Spleen (tissue), 11 donors: ENCODE results near the gene LSM7. TPM values are rescaled to one million over a fixed set of nuclear protein-coding genes. Genes with fewer than 3 reads are reported as not detected.
A peak's percentile ranks its signal among the peaks of the same experiment; 100 is the strongest.

ENCODE experiments used
- DNase-seq: peaks from one replicate; pipeline ENCODE4 v3.0.0-alpha.2; 2020
- H3K27ac ChIP-seq, 8 donors: fragments of 200-600 bp; sonication (generic) in 7 of 8; 1 replicate in 4 of 8; 2 replicates in 4 of 8; pipeline versions ENCODE4 v1.5.0 to v1.8.0; 2016 to 2021; ENCODE audit warnings: inconsistent platforms in 4 of 8, mild to moderate bottlenecking in 4 of 8, moderate library complexity in 1 of 8
- H3K27me3 ChIP-seq, 7 donors: fragments of 200-600 bp; sonication (generic) in 6 of 7; replicated peaks in 1 of 7; 1 replicate in 4 of 7; 2 replicates in 3 of 7; pipeline versions ENCODE4 v1.5.0 to v1.8.0; 2016 to 2021; ENCODE audit warnings: inconsistent platforms in 3 of 7, mild to moderate bottlenecking in 1 of 7
- H3K36me3 ChIP-seq, 6 donors: fragments of 200-600 bp; sonication (generic) in 5 of 6; 1 replicate in 4 of 6; 2 replicates in 2 of 6; pipeline versions ENCODE4 v1.5.0 to v1.8.0; 2016 to 2021; ENCODE audit warnings: inconsistent platforms in 2 of 6
- H3K4me1 ChIP-seq, 6 donors: fragments of 200-600 bp; sonication (generic) in 5 of 6; 1 replicate in 3 of 6; 2 replicates in 3 of 6; pipeline versions ENCODE4 v1.5.0 to v1.8.0; 2016 to 2021; ENCODE audit warnings: inconsistent platforms in 3 of 6
- H3K4me3 ChIP-seq, 8 donors: fragments of 200-600 bp; sonication (generic) in 7 of 8; 1 replicate in 4 of 8; 2 replicates in 4 of 8; pipeline versions ENCODE4 v1.5.0 to v1.8.0; 2016 to 2021; ENCODE audit warnings: inconsistent platforms in 4 of 8, mild to moderate bottlenecking in 4 of 8, moderate library complexity in 2 of 8
- H3K9me3 ChIP-seq, 8 donors: fragments of 200-600 bp; sonication (generic) in 7 of 8; 1 replicate in 4 of 8; 2 replicates in 4 of 8; pipeline versions ENCODE4 v1.5.0 to v1.8.0; 2016 to 2021; ENCODE audit warnings: inconsistent platforms in 4 of 8
- POLR2A ChIP-seq, 3 donors: fragments of 450-650 bp; IDR thresholded peaks; one replicate each; pipeline ENCODE4 v1.5.1; 2017; ENCODE audit warnings: antibody characterized with exemption in 3 of 3, mild to moderate bottlenecking in 1 of 3
- POLR2AphosphoS5 ChIP-seq, 3 donors: sonication (generic); formaldehyde crosslinking; IDR thresholded peaks; one replicate each; pipeline ENCODE4 v1.5.1; 2017; ENCODE audit warnings: antibody characterized with exemption in 3 of 3
- WGBS, 5 donors: extraction: QIAGEN DNeasy Blood & Tissue Kit in 3 of 5; methylation state at CpG; one replicate each; pipeline versions ENCODE4 v1.1.5 to v1.1.7; 2013 to 2018; 5-methylcytosine and 5-hydroxymethylcytosine counted together
- intact Hi-C: fragments of 100-400 bp; cut with DNase I; formaldehyde crosslinking; loops from one replicate; pipeline ENCODE4 v1.15.0; 2023; ENCODE audit warnings: low total_unique reads
- polyA plus RNA-seq, 3 donors: library from polyadenylated mRNA; stranded (reverse); fragments of 200-250 nt; gene quantifications; one replicate each; pipeline ENCODE4 v1.2.1, GENCODE V29; 2013
- total RNA-seq, 7 donors: library from RNA; depleted of rRNA in 3 of 7; stranded (reverse); fragments of >200 nt in 3 of 7; fragmentation: NEBNext Ultra II Directional in 4 of 7; extraction: Animal tissue kit (Norgen Biotek cat#: 25700) in 4 of 7; gene quantifications; one replicate each; pipeline versions ENCODE4 v1.1.0 to v1.2.1, GENCODE V29; 2016 to 2021
- TF ChIP-seq, protein P1 (sequence below), 11 experiments: fragments of 200-600 bp in 7 of 11; fragments of 450-650 bp in 4 of 11; sonication (generic) in 4 of 11; IDR thresholded peaks in 8 of 11; conservative IDR thresholded peaks in 3 of 11; 1 replicate in 7 of 11; 2 replicates in 4 of 11; pipeline versions ENCODE4 v1.4.0 to v1.8.0; 2016 to 2021; ENCODE audit warnings: antibody characterized with exemption in 11 of 11, inconsistent platforms in 4 of 11, mild to moderate bottlenecking in 1 of 11
- donor health status: healthy with polysubstance abuse.
- donor health status: DM: no; HTN: no; CAD: no; lungs with moderate emphysema.
- donor health status: DM: no; HTN: no; CAD: no.
- donor health status: Bipolar disorder and iron deficiency.
- donor health status: healthy.
- donor health status: DM: no; HTN: no; CAD: no.
- donor health status: DM: yes; HTN: yes; CAD: no.

Gene LSM7
- total and polyA plus RNA-seq, 10 donors: 60.7 to 524 (median 111) TPM

DNA sequence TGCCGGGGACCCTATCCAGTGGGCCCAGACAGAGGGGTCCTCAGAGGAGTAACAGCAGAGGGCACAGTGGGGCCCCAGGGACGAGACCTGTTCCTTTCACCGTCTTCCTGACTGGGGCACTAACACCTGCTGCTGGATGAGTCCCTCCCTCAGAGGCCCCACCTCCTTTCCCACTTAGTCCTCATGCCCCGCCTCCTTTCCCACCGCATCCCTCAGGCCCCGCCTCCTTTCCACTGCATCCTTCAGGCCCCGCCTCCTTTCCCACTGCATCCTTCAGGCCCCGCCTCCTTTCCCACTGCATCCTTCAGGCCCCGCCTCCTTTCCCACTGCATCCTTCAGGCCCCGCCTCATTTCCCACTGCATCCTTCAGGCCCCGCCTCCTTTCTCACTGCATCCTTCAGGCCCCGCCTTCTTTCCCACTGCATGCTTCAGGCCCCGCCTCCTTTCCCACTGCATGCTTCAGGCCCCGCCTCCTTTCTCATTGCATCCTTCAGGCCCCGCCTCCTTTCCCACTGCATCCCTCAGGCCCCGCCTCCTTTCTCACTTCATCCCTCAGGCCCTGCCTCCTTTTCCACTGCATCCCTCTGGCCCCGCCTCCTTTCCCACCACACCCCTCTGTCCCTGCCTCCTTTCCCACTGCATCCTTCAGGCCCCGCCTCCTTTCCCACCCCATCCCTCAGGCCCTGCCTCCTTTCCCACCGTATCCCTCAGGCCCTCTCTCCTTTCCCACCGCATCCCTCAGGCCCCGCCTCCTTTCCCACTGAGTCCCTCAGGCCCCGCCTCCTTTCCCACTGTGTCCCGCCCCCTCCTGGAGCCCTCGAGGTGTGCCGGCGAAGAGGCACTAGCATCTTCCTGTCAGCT lies 6.8 kb upstream of the LSM7 start:
- no peaks in the 10 kb centered on the region for H3K27me3 ChIP-seq
- no peak overlapping the region for H3K4me3 ChIP-seq
- intact Hi-C loops: no loop called here
- DNase-seq: no peak
- H3K27ac ChIP-seq: peak overlapping the region in 1 of 8 donors; percentile 92
- H3K36me3 ChIP-seq: peaks cover 0 to 40% (median 21%) of the 10 kb centered on the region in 6 donors
- peaks cover 14 to 45% (median 37%) of the 10 kb centered on the region in 6 donors for H3K4me1 ChIP-seq
- H3K9me3 ChIP-seq: no peaks in the 10 kb centered on the region
- TF ChIP-seq POLR2AphosphoS5 (IDR thresholded peaks at IDR 0.05): no peak
- TF ChIP-seq, protein P1, sequence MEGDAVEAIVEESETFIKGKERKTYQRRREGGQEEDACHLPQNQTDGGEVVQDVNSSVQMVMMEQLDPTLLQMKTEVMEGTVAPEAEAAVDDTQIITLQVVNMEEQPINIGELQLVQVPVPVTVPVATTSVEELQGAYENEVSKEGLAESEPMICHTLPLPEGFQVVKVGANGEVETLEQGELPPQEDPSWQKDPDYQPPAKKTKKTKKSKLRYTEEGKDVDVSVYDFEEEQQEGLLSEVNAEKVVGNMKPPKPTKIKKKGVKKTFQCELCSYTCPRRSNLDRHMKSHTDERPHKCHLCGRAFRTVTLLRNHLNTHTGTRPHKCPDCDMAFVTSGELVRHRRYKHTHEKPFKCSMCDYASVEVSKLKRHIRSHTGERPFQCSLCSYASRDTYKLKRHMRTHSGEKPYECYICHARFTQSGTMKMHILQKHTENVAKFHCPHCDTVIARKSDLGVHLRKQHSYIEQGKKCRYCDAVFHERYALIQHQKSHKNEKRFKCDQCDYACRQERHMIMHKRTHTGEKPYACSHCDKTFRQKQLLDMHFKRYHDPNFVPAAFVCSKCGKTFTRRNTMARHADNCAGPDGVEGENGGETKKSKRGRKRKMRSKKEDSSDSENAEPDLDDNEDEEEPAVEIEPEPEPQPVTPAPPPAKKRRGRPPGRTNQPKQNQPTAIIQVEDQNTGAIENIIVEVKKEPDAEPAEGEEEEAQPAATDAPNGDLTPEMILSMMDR (IDR thresholded peaks at IDR 0.05 in 8 of 11, conservative IDR thresholded peaks at IDR 0.05 in 3 of 11): no peak
- TF ChIP-seq POLR2A (IDR thresholded peaks at IDR 0.05): no peak
- 94 to 96% (median 96%) methylated on average over 22 to 26 of the region's 26 CpGs for WGBS, 5 donors

DNA sequence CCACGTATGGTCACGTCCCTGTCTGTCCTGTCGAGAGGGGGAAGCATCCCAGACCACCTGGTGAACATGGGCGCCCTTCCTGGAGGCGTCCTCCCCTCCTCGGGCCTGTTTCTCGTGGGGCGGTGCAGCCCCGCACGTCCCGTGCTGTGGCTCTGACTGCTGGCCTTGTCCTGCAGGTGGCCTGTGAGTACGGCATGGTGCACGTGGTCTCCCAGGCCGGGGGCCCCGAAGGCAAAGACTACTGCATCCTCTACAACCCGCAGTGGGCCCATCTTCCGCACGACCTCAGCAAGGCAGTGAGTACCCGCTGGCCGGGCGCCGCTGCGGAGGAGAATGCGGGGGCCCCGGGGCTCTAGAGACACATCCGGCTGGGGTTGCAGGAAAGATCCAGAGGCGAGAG lies 6.0 kb upstream of the LSM7 start:
- Histone ChIP-seq H3K9me3 (no peaks in the 10 kb centered on the region), H3K36me3 (peaks cover 0 to 32% (median 13%) of the 10 kb centered on the region in 6 donors), H3K4me1 (peaks cover 18 to 53% (median 45%) of the 10 kb centered on the region in 6 donors), H3K27ac (peak overlapping the region in 1 of 8 donors; percentile 92), H3K4me3 (no peak overlapping the region), H3K27me3 (no peaks in the 10 kb centered on the region)
- WGBS, 5 donors: 90 to 98% (median 95%) methylated on average over 18 to 27 of the region's 27 CpGs
- DNase-seq: no peak
- TF ChIP-seq, protein P1 (IDR thresholded peaks at IDR 0.05 in 8 of 11, conservative IDR thresholded peaks at IDR 0.05 in 3 of 11): no peak
- no peak for TF ChIP-seq POLR2A (IDR thresholded peaks at IDR 0.05)
- TF ChIP-seq POLR2AphosphoS5 (IDR thresholded peaks at IDR 0.05): no peak
- intact Hi-C loops: no loop called here

DNA sequence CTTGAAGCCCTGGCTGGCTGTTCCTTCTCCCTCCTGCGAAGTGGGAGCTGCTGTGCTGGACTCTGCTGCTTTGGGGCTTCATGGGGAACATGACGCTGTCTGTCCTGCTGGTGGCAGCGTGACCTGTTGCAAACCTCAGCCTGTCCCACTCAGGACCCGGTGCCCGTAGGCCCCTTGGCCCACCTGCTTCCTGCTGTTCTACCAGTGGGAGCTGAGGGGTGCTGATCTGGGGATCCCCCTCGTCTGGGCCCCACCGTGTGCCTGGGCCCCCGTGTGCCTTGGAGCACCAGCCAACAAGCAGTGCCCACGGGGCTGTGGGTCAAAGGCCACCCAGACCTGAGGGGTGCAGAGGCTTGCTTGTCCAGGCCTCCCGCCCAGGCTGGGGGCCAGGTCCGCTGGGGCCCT lies 5.4 kb upstream of the LSM7 start:
- peaks cover 0 to 25% (median 8%) of the 10 kb centered on the region in 6 donors for H3K36me3 ChIP-seq
- intact Hi-C loops: no loop called here
- H3K4me3 ChIP-seq: peak overlapping the region in 1 of 8 donors; percentile 58
- TF ChIP-seq POLR2AphosphoS5 (IDR thresholded peaks at IDR 0.05): peak in 1 of 3 donors; percentile 21
- no peak for TF ChIP-seq POLR2A (IDR thresholded peaks at IDR 0.05)
- TF ChIP-seq, protein P1 (IDR thresholded peaks at IDR 0.05 in 8 of 11, conservative IDR thresholded peaks at IDR 0.05 in 3 of 11): no peak
- WGBS, 5 donors: 53 to 71% (median 62%) methylated on average over 8 to 11 of the region's 11 CpGs
- H3K27me3 ChIP-seq: no peaks in the 10 kb centered on the region
- H3K9me3 ChIP-seq: no peaks in the 10 kb centered on the region
- H3K4me1 ChIP-seq: peaks cover 23 to 60% (median 51%) of the 10 kb centered on the region in 6 donors
- no peak for DNase-seq
- peak overlapping the region in 6 of 8 donors; percentile 5 to 92 (median 68) for H3K27ac ChIP-seq
